ENCODE results near the gene ADAT1.

DNA sequence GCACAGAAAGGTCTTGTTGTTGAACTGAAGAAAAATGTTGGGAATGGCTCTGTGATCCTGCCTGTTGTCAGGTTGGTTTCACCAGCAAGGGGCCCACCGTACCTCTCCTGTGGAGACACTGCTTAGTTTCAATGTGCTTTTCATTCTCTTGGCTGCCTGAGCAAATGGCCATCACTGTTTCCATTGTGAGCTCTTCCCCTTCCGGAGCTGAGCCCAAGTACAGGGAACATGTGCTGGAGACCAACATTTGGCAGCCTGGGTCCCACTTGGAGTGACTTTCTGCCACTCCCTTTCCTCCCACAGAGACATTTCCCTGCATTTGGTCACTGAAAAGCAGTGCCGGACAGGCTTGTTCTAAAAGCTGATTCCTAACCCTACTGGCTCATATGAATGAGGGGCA lies 33.8 kb downstream of the ADAT1 start:
- no peak for TF ChIP-seq POLR2A (IDR thresholded peaks at IDR 0.05)
- TF ChIP-seq, protein P1, sequence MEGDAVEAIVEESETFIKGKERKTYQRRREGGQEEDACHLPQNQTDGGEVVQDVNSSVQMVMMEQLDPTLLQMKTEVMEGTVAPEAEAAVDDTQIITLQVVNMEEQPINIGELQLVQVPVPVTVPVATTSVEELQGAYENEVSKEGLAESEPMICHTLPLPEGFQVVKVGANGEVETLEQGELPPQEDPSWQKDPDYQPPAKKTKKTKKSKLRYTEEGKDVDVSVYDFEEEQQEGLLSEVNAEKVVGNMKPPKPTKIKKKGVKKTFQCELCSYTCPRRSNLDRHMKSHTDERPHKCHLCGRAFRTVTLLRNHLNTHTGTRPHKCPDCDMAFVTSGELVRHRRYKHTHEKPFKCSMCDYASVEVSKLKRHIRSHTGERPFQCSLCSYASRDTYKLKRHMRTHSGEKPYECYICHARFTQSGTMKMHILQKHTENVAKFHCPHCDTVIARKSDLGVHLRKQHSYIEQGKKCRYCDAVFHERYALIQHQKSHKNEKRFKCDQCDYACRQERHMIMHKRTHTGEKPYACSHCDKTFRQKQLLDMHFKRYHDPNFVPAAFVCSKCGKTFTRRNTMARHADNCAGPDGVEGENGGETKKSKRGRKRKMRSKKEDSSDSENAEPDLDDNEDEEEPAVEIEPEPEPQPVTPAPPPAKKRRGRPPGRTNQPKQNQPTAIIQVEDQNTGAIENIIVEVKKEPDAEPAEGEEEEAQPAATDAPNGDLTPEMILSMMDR (IDR thresholded peaks at IDR 0.05): no peak
